Ammon's horn (tissue), 1 donor: Measurements from ENCODE around the gene DUSP8.

ENCODE experiments used
- DNase-seq: peaks from one replicate; pipeline ENCODE4 v3.0.0-alpha.2; 2016; ENCODE audit warnings: low spot score

DUSP8 gene

DNA sequence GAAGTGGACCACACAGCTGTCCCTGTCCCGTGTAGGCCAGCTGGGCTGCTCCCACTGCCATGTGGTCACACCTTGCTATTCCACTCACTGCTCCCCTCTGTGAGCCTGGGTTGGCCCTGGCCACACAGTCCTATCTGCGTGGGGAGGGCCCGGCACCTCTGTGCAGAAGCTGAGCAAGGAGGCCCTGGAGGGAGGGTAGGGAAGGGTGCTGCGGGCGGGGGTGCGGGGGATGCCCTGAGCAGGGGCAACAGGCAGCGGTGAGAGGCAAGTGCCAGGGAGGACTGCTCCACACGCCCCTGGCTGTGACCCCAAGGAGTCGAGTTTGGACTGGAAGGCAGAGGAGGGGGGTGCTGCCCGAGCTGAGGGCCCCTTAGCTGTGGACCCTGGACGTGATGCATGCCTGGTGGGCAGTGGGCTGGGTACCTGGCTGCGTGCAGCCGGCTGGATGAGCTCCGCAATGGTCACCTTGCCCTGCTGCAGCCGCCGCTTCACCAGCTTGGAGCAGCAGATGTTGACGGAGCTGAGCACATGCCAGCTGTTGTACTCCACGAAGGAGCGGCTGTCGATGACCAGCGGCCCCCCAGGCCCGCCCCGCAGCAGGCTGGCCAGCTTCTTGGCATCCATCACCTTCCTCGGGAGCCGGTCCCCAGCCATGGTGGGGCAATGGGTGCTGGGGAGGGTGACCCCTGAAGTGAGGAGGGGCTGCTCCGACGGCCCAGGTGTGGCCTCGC lies 6.7 kb downstream of the DUSP8 start:
- DNase-seq: no peak

DNA sequence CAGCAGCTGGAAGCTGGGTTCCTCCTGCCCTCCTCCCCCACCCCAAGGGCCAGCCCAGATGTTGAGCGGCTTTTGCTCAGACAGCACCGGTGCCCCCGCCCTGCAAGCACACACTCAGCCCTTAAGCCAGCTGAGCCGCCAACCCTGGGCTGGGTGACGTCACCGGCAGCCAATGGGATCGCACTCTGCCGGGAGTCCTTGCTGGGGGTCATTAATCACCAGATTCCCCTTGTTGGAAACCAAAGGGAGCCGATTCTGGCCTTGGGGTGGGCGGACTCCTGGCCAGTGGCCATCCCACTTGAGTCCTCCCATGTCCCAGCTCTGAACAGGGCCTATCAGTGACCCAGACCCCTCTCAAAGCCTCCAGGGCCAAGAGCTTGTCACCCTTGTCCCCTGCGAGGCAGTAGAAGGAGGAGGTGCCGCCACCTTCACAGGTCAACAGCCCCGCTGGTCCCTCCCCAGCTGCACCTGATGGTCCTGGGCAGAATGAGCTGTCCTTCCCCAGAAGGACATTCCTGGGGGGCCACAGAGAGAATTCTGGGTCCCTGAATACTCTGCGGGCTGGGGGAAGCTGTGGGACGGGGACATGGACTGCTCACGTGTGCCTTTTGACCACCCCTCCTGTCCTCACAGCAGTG lies 7.4 kb downstream of the DUSP8 start:
- peak; percentile 73 for DNase-seq

DNA sequence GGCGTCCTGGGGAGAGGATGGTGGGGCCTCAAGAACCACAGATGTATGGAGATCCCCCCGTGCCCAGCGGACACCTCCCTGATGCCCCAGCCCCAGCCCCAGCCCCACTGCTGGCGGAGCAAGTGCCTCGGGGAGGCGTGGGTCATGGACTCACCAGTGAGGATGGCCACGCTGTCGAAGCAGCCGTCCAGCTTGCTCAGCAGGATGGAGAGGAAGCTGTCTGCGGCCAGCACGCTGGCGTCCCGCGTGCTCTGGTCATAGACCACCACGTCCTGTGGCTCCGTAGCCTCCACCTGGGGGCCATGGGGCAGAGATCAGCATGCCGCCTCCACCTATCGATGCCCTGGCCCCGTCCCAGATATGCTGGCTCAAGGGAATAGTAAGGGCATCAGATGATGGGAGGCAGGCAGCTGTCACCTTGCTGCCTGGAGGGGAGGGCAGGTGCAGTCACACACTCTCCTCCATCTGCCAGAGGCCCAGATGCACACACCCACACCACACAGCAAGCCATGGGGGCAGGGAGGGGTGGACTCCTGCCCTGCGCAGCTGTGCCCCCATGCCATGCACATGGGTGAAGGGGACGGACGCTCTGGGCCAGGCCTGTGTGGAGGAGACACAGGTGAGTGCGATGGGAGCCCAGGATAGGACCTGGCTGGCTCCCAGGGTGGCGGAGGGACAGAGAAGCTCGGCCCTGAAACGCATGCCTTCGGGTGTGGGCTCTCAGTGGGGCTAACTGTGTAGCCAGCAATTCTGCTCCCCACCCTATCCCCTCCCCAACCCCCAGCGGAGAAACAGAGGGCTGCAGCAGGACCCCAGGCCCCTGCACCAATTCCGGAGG lies 8.2 kb downstream of the DUSP8 start:
- no peak for DNase-seq

DNA sequence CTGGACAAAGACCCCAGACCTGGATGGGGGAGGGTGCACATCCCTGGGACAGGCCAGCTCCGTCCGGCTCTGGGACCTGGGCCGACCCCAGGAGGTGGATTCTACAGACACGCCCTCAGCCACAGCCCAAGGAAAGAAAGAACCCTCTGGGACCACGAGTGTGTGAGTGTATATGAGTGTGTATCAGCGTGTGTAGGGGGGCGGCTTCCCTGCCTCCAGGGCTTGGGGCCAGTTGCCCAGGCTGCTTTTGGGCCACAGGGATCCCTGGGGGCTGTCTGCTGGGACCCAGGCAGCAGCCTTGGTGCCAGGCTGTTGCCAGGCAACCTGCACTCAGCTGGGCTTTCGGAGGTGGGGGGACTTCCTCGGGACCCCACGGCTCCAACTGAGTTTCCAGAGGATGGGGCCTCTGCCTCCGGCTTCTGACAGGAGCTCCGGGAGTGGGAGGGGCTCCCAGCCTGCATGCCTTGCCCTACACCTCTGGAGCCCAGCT lies 8.9 kb downstream of the DUSP8 start:
- DNase-seq: no peak

DNA sequence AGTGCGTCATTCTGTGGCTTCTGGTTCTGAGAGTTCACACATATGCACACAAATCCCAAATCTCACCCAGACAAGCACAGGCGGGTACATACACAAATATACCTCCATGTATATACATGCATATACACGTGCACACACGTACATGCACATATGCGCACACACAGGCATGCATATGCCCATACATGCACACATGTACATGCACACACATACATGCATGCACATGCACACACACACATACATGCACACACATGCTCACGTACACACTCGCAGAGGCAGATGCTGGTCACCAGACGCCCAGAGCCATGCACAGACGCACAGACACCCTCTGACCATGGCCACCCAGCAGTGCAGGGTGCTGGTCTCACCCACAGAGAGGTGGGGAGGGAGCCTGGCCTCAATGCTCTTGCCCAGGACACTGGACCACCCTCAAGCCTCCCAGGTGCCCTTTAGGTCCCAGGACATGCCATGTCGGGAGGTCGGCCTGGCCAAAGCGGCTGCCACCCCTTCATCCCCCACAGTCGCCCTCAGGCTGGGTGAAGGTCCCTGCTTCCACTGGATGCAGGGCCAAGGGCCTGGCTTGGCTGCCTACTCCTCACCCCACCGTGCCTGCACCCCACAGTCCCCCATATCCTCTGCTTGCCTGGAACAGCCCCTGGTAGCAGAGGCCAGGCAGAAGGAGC lies 9.5 kb downstream of the DUSP8 start:
- no peak for DNase-seq

DNA sequence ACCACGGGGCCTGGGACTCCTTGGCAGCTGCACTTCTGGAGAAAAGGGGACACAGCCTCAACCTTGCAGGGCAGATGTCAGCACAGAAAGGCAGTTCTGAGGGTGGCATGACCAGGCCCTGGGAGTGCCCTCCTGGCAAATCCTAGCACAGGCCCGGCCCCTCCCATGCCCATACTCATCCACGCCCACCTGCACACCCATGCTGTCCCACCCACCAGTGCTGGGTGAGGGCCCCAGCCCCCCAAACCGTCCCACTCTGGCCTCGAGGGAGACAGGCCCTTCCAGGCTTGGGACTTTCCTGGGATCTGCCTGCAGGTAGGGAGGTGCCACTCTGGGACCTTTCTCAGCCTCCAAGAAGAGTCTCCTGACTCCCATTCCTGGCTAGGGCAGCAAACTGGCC lies 10.1 kb downstream of the DUSP8 start:
- DNase-seq: no peak

DNA sequence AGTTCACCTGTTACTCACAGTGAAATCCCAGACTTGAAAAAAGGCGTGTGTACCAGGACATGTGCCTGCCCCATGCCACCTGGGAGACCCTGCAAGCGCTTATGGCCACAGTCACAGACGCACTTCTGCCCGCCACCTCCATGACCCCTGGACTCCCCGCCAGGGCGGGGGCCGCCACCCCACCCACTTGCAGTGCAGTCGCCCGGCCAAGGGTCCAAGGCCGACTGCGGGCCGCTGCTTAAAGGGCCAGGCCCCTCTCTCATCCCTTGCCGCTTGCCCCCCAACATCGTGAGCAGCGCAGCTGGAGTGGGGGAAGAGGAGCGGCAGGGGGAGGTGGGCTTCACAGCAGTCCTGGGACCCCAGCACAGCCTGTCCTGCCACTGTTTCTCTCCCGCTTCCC lies 10.8 kb downstream of the DUSP8 start:
- DNase-seq: no peak

DNA sequence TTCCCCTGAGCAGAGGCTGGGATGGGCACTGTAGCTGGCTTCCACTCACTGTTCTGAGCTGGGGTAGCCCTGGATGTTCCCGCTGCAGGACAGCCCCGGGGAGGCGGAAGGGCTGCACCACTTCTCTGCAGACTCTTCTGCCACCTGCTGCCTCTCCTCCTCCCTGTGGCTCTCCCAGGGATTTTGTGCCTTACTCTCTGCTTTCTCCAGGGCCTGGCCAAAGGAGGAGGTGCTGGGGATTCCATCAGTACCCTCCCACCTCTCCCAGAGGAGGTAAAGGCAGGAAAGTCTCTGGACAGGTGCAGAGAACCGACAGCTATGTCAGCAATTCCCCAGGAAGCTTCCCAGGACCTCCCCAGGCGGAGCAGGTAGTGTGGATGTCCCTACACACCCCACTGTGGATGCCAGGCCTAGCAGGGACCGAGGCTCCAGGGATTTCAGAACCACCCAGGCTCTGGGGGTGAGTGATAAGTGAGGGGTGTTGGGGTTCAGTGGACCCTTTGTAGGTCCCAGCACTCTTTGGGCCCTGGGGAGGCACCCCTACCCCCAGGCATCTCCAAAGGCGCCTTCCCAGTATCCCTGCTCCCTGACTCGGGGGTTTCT lies 11.3 kb downstream of the DUSP8 start:
- DNase-seq: no peak

DNA sequence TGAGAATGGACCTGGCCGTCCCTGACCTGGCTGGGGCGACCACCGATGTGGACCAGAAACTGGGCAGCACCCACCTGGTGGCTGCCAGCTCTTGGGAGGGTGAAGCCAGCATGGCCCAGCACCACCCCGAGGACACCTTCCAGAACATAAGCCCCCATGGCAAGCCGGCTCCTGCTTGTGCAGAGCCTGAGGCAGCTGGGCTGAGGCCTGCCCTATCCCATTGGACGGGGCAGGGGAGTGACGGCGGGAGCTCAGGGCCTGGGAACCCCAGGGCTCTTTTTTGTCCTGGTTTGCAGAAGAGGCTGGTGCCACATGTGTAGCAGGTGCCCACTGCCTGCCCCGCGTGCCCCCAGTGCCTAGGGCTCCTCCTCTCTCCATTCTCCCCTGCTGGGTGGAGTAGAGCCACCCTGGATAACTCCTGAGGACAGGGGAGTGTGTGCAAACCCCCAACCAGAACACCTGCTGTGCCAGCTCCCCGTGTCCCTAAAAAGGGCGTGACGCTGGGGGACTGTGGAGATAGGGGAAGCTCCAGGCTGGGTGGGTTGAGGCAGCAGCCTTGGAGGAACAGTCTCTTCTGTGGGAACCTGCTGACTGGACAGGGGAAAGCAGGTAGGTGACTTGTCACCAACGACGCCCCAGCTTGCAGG lies 11.9 kb downstream of the DUSP8 start:
- DNase-seq: no peak

DNA sequence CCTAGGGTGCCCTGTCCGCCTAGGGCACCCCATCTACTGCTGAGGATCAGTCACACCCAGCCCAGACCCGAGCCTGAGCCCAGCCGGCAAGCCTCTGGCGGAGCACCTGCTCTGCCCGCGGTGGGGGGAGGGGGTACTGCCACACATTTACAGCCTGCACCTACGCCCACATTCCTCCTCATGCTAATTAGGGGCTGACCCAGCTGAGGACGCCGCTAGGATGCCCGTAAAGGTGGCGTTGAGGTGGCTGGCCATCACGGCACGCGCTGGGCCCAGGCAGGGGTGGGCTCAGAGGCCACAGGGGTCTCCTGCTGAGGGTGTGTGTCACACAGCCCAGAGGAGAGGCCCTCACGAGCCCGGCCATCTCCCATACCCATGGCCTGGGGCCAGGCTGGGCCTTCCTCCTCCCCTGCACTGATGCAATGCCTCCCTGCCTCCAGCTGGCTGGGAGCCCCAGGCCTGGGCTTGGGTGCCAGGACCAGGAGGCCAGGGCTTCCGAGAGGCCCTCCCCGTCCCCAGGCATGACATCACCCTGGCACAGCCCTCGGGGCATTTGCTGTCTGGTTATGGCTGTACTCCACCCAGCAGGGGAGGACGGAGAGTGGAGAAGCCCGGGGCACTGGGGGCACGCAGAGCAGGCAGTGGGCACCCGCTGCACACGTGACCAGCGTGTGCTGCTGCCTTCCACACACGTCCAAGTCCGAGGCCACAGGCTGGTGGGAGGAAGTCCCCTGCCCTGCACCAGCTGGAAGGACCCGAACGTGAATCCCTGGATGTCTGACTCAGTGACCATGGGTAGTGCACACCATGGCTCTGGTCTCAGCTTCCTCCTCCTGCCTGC lies 12.7 kb downstream of the DUSP8 start:
- DNase-seq: peak; percentile 95

DNA sequence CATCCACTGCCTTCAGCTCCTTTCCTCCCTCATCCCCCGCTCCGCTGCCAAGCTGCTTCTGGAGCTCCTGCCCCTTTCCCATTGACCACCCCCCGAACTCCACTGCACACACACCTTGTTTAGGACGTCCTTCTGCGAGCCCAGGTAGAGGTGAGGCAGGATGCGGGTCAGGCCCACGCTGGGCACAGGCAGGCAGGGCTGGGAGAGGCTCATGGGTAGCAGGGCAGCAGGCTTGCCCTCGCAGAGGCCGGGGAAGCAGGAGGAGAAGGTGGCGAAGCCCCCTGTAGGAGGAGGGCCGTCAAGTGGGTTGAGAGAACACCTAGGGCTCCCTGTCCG lies 13.3 kb downstream of the DUSP8 start:
- no peak for DNase-seq

DNA sequence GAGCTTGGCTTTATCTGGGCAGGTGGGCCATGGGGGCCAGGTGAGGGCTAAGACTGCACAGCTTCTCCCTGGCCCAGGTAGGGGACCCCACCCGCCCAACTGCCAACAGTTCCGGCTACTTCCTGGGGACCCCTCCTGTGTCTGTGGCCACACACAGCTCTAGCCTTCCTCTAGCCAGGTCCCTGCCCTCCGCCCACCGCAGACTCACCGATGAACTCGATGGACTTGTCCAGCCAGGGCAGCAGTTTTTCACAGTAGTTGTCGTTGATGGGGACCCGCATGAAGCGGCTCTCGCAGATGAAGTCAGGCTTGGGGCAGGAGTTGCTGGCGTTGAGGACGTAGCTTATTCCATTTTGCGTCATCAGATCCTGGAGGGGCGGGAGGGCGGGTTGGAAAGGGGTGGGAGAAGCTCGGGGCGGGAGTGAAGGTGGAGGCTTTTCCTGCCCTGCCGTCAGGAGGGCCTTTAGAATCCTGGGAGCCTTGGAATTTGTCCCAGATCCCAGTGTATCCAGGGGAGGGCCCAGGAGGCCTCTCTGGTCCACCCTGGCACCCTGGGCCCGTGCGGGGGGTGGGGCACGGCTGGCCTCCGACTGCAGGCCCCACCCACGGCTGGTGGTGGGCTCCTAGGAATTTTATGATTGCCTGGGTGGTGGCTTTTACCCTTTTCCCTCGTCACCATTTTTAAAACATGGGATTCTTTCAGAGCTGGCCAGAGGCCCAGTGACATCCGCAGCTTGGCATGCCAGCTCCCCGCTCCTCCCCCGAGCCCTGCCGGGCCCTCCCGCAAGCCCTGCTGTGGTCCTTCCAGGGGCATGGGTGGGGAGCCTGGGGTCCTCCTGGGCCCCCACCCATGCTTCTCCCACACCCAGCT lies 13.9 kb downstream of the DUSP8 start:
- DNase-seq: no peak

DNA sequence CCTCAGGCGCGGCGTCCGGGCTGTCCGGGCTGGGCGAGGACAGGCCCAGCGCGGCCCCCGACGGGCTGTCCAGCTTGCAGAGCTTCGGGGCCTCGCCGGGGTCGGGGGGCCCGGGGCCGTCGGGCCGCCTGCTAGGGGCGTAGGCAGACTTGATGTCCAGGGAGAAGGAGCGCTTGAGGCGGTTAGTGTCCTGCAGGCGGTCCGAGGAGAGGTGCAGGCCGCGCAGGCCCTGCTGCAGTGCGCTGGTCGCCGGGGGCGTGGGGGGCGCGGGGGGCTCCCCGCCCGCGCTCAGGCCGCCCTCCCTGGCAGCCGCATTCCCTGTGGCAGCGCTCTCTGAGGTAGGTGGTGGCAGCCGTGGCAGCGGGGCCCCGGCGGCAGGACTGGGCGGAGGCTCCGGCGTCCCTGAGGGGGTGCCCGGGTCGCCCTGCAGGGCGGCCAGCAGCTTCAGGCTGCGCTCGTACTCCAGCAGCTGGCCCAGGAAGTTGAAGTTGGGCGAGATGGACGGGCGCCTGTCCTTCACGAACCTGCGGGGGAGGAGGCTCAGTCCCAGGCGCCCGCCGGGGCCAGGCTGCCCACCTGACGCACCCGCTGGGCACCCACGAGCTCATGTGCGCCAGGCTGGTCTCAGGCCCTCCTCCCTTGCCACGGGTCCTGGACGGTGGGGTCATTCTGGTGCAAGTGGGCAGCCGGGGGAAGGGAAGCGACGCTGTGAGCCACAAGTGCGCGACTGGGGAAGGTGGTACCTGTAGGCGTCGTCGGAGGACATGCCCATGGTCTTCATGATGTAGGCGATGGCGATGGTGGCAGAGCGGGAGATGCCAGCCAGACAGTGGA lies 14.8 kb downstream of the DUSP8 start:
- DNase-seq: no peak

DNA sequence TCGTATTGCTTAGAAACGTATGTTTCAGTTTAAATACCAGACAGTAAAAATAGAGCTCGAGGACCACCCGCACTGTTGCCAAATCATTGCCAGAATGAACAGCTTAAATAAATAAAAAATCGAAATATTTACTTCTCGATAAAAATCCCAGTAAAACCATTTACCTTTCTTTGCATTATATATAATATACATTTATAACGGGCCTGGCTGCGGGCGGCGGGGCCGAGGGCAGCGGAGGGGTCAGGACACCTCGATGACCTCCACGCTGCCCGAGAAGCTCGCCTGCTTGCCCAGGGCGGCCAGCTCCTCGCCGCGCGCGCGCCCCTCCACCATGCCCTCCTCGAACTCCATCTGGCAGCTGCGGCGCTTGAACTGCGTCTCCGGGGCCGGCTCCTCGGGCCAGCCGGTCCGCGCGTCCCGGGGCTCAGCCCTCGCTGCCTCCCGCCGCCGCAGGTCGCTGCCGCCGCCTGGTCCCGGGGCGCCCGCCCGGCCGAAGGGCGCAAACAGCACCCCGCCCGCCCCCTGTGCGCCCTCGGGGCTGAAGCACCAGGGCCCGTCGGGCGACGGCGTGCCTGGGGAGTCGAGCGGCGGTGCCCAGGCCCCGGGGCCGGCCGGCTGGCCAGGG lies 15.7 kb downstream of the DUSP8 start:
- DNase-seq: no peak

DNA sequence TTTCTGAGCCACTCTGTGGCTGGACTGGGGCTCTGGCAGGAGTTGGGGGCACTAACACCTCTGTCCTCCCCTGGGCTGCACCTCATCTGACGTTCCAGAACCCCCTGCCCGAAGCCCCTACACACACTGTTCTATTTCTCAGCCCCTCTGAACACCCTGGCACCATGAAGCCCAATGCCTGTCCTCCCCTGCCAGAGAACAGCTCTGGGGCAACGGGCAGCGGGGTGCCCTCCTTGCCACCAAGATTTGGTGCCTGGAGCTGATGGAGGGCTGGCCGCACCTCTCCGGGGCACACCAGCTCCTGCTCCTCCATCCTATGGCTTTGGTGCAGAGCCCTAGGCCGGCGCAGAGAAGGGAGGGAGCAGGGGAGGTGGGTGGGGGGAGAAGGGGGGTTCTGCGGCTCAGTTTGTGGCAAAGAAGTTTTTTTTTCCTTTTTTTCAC lies 16.3 kb downstream of the DUSP8 start:
- no peak for DNase-seq

DNA sequence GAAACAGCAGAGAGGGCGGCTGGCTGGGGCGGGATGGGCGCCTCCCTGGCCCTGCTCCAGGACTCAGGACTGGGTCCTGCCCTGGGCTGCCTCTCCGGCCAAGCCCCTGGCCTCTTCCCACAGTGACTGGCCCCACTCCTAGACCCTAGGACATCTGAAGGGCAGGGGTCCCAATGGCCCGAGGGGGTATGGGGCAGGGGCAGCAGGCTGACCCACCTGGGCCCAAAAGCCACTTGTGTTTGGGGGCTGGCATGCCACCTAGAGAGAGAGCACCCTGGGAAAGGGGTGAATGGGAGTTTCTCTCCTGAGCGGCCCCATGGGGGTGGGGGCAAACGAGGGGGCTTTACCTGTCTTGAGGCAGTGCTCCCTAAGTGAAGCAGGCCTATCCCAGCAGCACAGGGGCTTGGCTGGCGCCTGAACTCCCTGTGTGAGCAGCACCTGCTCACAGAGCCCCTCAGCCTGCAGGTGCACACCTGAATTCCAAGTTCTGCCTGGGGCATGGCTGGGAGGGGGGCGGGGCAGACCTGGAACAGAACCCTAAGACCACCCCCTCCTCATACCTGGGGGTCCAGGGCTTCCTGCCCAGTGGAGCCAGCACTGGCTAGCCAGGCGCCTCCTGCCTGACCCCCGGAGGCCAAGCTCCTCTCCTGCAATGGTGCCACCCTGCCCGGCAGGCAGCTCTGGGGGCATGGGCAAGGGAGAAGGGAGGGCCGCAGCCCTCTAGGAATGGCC lies 16.9 kb downstream of the DUSP8 start:
- DNase-seq: no peak

DNA sequence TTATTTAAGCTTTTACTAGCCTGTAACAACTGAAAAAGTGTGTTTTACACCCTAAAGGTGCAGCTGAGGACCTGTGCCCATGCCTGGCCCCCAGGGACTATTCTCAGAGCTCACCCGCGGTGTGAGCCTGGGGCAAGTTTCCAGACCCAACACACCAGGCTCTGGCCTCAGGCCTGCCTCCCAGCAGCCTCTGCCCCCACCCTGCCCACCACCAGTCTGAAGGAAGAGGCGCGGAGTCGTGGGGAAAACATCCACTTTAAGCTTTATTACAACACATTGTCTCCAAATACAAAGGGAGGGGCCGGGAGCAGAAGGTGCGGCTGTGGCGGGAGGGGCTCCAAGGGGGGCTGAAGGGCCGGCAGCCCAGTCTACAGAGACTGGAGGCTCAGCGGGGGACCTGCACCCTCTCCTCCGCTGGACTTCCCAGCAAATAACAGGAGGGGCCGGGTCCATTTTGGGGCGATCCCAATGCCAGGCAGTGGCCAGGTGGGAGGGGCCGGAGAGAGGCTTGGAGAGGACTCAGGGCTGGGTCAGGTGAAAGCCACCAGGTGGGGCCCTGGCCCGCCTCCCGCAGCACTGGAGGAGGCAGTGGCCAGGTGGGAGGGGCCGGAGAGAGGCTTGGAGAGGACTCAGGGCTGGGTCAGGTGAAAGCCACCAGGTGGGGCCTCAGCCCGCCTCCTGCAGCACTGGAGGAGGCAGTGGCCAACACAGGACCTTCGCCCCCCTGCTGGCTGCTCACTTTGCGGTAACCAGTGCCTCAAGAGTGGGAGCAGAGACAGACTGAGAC lies 18.1 kb downstream of the DUSP8 start:
- no peak for DNase-seq
